GM12892 (cell line): ENCODE results near the gene TSSC4.

Source experiments
- POLR2A ChIP-seq: IDR thresholded peaks from 2 replicates; pipeline ENCODE4 v1.6.1; 2011; ENCODE audit warnings: low read depth, low read length, control low read depth
- POLR2AphosphoS5 ChIP-seq: IDR thresholded peaks from 2 replicates; pipeline ENCODE4 v1.6.1; 2011; ENCODE audit warnings: low read depth, low read length, control low read depth
- TAF1 ChIP-seq: IDR thresholded peaks from 2 replicates; pipeline ENCODE4 v1.6.1; 2011; ENCODE audit warnings: low read depth, mild to moderate bottlenecking, control low read depth, low read length, borderline replicate concordance

GRCh38 chr11:2406451-2406850, 5.9 kb downstream of the TSSC4 start:
- TF ChIP-seq POLR2A (no peak), TAF1 (no peak), POLR2AphosphoS5 (no peak)
